GM13977 (cell line): ENCODE data around the gene MBIP.

ENCODE experiments used
- DNase-seq: peaks from one replicate; pipeline ENCODE4 v3.0.0; 2012; ENCODE audit warnings: low spot score
- in situ Hi-C: fragments of 300-500 bp; cut with MboI; formaldehyde crosslinking; loops from one replicate; pipeline ENCODE4 v1.12.0; 2022; ENCODE audit warnings: low sequenced_read_pairs, low pct_unique_long_range_greater_than_20kb, mixed read lengths, inconsistent platforms; ENCODE audit not compliant: unreplicated experiment
- TF ChIP-seq, protein P1 (sequence below): IDR thresholded peaks from 2 replicates; pipeline ENCODE4 v1.5.1; 2012; ENCODE audit warnings: mild to moderate bottlenecking, control low read depth; ENCODE audit not compliant: insufficient read depth; ENCODE audit errors: extremely low read depth, missing control alignments

MBIP gene

DNA sequence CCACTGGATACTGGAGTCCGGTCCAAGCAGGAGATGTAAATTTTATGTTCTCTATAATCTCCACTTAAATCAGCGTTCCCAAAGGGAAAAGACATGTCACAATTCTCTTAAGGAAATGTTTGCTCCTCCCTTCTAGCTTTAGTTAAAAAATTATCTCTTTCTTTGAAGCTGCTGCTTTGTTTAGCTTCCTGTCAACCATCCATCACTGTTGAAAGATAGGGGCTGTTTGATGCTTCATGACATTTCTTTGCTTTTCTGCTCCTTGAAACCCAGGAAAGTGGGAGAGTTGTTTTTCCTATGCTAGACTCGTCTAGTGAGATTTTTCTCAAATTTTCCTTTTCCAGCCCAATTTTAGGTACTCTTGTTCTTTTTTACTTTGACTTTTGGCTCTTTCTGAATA lies 31.9 kb downstream of the MBIP start:
- DNase-seq: no peak
- TF ChIP-seq, protein P1, sequence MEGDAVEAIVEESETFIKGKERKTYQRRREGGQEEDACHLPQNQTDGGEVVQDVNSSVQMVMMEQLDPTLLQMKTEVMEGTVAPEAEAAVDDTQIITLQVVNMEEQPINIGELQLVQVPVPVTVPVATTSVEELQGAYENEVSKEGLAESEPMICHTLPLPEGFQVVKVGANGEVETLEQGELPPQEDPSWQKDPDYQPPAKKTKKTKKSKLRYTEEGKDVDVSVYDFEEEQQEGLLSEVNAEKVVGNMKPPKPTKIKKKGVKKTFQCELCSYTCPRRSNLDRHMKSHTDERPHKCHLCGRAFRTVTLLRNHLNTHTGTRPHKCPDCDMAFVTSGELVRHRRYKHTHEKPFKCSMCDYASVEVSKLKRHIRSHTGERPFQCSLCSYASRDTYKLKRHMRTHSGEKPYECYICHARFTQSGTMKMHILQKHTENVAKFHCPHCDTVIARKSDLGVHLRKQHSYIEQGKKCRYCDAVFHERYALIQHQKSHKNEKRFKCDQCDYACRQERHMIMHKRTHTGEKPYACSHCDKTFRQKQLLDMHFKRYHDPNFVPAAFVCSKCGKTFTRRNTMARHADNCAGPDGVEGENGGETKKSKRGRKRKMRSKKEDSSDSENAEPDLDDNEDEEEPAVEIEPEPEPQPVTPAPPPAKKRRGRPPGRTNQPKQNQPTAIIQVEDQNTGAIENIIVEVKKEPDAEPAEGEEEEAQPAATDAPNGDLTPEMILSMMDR: no peak
- in situ Hi-C loops: no loop called here

DNA sequence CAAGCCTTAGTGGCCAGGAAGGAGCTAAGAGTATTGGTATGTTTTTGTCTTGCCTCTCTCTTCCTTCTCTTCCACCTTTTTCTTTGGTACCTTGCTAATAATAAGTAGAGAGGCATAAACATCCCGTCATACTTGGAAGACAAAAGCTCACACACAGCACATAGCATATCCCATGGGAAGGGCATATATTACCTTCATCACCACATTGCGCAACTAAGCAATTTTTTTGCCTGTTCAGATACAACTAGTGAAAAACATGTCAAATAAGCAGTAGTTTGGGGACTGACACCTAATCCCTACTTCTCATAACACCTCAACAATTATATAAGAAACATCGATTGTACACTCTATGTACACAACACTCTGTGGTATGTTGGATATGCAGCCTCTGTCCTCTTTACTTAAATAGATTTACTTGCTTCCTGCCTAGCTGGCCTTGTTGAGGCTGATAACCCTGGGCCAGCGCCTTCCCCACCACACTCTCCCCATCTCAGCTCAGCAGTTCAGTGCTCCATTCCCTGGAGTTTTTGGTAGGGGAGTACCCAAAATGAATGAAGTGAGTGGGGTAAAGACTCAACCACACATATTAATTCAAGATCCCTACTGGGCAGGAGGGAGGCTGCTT lies 35.4 kb downstream of the MBIP start:
- DNase-seq: no peak
- in situ Hi-C loops: no loop called here
- TF ChIP-seq, protein P1: no peak

DNA sequence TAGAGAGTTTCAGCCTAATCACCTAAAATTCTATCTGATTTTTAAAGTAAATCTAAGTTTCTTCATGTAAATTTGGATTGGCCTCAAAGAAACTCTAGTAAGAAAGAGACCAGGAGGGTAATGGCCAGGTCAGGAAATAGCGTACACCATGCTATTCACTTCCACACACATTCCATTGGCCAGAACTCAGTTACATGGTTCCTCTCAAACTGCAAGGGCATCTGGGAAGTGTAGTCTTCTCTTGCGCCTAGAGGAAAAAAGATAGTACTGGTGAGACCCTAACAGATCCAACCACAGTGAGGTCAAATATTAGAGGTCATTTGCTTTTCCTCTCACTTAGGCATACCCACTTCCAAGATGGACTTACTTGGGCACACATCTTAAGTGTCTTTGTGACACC lies 39.1 kb downstream of the MBIP start:
- in situ Hi-C loops: no loop called here
- TF ChIP-seq, protein P1: no peak
- DNase-seq: no peak

DNA sequence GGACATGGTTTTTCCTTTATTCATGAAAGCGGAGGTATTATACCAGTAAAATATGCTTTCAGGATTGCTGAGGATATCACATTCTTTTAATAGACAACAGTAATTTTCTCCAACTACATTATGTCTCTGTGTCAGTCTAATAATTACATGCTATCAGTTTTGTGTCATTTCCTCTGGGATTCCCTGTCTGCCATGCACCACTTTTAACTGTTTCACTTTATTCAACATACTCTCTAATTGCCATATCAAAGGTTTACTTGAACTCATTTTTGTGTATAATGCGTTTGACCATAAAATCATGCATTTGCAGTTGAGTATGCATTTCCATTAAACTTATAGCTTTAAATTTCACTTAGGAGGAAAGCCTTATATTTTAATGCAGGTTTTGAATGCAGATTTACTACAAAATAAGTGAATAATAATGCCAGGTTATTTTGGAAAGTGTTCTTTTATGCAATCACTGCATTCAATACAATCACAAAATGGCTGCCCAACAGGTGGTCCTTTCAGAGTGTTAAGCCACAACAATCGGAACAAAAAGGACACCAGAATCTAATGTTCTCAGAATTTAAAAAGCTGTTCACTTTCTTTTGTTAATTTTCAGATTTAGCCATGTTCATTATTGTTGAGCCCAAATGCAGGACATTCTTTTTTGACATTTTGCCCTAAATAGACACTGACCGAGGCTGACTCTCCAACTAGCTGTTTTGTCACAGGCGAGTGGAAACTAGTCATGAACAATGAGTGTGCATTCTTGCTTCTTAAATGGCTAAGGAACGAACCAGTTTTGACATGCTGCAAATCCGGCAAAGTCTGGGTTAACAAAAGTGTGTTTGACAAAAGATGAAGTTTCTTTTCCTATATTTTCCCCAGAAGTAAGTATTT lies 40.9 kb downstream of the MBIP start:
- DNase-seq: no peak
- TF ChIP-seq, protein P1: no peak
- in situ Hi-C loops: no loop called here

DNA sequence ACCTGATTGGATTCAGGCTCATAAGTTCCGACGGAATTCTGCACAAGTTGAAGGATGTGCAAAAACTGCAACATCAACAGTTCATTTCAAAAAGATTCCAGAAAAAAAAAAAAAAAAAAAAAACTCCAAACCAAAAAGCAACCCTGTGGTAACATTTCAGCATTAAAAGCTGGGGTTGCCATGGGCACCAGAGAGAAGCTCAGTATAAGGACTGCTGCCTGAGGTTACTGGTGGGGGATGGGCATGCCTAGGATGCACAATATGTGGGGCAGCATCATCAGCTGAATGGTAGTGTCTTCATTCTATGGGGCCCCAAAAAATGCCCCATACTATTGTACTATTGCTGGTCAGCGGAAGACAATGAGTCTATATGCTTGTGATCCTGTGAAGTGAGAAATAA lies 44.7 kb downstream of the MBIP start:
- TF ChIP-seq, protein P1: no peak
- DNase-seq: no peak
- in situ Hi-C loops: no loop called here

DNA sequence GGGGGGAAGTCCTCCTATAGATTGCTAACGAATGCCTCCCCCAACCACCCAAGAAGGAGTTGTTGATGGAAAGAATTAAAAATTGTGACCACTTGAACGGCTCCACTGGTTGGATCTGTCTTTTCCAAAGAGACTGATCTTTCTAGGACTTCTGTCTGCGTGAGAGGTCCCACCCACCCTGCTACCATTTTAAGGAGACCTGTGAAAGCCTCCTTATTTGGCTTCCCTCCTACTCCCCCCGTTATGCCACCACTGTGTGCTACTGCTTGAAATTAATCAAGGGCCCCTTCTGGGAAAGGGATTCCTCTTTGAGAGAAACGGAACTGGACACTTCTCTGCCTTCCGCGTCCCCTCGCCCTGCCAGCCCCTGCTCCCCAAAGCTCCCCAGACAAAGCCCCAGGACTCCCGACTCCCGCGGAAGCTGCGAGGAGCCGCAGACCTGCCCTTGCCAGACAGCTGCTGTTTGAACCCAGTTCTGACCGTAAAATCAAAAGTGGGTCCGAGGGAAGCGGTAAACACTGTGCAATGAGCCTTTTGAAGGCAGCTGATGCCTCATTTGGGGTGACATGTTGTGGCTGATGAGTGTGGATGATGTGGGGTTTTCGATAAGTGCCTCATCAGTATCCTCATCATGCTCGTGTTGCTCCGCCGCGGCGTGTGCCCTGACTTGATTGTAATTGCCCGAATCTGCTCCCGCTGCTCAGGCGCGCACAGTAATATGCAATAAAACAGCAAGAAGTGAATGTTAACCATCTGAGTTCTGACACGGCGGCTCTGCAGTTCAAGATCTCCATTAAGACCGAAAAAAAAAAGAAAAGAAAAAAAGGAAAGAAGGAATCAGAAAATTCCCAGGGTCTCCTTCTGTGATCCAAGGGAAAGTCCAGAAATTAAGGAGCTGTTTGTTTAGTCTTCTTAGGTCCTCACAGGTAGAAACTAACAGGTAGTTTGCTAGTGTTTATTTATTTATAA lies 48.2 kb downstream of the MBIP start:
- in situ Hi-C loops: no loop called here
- DNase-seq: peak; percentile 5
- TF ChIP-seq, protein P1: no peak
